ENCODE measurements around the gene HES1.
"Not testable (repeated sequence)": the region's sequence is repeated elsewhere in the genome, so short reads cannot be mapped to it uniquely, and the experiment has no call there.

The HES1 gene, protein sequence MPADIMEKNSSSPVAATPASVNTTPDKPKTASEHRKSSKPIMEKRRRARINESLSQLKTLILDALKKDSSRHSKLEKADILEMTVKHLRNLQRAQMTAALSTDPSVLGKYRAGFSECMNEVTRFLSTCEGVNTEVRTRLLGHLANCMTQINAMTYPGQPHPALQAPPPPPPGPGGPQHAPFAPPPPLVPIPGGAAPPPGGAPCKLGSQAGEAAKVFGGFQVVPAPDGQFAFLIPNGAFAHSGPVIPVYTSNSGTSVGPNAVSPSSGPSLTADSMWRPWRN

DNA sequence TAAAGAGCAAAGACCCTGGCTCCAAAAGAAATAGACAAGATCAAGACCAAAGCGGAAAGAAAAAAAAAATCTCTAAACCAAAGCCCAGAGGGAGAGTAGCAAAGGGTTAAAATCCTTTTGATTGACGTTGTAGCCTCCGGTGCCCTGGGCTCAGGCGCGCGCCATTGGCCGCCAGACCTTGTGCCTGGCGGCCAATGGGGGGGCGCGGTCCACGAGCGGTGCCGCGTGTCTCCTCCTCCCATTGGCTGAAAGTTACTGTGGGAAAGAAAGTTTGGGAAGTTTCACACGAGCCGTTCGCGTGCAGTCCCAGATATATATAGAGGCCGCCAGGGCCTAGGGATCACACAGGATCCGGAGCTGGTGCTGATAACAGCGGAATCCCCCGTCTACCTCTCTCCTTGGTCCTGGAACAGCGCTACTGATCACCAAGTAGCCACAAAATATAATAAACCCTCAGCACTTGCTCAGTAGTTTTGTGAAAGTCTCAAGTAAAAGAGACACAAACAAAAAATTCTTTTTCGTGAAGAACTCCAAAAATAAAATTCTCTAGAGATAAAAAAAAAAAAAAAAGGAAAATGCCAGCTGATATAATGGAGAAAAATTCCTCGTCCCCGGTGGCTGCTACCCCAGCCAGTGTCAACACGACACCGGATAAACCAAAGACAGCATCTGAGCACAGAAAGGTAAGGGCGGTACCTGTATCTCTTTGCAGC lies at the start of gene HES1:
Gene HES1 (plus strand): TSS at position 343 of the 713 bp plus-strand sequence. CDS start 233 bp downstream, at position 576.
- peak; percentile 38 for DNase-seq

DNA sequence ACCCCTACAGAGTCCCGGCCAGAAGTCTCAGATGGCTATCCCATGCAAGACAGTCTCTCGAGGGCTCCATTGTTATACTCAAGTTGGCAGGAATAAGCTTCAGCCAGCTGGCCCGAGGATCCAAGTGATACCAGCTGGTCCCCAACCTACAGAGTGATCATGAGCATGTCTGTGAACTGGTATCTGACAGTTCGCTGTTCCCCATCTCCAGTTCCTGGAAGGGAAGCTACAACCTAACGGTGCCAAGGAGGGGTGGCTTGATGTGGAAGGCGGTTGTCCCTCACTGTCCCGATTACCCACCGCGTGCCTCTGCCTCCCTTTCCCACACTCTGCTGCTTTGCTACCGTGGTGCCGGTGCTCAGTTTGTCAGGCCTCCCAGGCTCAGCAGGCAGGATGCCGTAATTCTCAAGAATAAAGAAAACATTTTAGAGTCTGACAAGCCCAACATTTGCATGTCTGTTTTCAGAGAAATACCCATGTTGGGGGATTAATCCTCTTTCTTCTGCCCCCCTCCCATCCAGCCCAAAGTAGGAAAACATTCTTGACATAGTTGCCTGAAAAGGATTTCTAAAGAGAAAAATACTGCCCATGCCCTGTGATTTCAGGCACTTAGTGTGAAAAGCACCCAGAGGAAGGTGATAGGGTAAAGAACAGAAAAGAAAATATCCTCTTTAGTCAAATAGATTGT lies 49.4 kb upstream of the HES1 start:
- DNase-seq, result no peak

DNA sequence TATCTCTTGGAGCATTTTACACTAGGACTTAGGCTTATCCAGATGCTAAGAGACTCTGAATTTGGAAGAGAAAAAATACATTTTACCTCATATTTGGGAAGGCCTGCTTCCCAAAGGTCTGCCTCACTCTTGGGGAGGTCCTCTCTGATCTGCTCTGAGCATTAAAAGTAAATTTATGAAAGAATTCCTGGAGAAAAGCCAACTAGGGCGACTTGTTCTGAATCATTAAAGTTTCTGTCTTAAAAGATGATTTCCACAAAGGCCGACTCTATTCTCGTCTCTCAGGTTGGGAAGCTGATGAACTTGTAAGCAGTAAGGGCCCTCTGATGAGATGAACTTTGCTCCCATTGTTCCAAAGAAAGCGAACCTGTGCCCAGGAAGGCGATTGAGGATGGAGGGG lies 48.7 kb upstream of the HES1 start:
- no peak for DNase-seq

DNA sequence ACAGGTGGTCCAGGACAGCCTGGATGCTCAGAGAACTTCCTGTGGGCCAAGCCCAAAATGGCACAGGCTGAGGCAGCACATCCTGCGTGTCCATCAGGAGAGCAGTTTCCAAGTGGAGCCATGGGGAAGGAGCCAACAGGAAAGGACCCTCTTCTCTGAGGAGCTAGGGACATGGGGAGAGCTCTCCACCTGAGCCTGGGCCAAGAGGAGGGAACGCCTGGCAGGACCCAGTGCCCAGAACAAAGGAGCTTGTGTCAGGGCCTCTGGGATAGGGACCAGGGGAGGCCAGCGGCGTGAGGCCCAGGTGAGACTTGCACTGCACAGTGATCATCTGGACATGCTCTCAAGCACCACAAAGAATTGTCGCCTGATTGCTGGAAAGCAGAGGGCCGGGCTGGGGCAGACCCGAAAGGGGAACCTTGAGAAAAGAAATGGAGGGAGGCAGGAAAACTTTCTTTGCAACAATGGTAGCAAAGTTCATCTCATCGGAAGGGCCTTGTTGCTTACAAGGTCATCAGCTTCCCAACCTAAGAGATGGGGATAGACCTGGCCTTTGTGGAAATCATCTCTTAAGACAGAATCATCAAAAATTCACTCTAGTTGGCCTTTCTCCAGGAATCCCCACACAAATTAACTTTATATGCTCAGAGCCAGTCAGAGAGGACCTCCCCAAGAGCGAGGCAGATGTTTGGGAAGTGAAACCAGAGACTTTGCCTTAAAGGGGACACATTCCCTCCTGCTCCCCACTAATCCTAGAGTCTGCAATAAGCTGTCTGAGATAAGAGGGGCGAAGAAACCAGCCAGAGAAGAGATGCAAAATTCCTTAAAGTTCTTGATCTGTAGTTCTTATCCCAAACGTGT lies 47.7 kb upstream of the HES1 start:
- no peak for DNase-seq

DNA sequence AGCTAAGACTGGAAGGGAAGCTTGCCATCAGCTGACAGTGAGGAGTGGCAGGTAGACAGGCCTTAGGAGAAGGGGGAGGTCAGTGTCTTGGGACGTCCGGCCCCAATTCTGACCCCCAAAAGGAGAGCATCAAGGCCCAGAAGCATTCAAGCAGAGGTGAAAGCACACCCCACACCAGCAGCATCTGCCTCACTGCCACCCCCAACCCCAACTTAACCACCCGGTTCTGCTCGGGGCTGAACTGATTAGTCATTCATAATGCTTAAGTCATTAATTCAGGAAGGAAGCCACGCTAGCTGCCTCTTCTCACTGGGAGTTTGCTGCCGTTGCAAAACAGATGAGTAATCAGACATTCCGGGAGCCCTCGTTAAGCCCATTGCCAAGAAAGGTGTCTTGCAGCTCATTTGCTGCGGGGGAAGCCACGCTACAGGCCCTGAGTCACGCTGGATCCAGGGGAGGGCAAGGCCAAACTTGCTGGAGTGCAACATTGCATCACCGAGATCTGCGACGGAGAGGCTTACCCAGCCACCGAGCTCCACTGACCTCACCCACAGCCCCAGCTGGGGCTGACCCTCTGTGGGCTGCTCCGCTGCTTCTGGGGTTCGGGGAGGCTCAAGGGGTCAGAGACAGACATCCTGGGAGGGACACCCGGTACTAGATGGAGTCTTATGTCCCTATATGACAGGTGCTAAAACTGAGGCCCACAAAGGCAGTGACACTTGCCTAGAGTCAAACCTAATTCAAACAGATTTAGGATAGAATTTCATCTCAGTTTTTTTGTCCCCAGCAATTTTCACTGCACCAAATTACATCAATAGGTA lies 46.4 kb upstream of the HES1 start:
- peak; percentile 30 for DNase-seq

DNA sequence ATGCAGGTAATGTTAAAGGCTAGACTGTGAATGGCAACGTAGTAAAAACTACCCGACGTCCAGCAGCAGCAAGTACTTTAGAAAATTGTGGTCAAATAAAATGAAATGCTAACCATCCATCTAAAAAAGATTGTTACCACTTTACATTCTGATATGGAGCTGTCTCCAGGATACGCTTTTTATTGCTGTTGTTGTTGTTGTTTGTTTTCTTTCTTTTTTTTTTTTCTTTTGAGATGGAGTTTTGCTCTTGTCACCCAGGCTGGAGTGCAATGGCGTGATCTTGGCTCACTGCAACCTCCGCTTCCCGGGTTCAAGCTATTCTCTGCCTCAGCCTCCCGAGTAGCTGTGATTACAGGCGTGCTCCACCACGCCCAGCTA lies 45.8 kb upstream of the HES1 start:
- DNase-seq, result not testable (repeated sequence)

DNA sequence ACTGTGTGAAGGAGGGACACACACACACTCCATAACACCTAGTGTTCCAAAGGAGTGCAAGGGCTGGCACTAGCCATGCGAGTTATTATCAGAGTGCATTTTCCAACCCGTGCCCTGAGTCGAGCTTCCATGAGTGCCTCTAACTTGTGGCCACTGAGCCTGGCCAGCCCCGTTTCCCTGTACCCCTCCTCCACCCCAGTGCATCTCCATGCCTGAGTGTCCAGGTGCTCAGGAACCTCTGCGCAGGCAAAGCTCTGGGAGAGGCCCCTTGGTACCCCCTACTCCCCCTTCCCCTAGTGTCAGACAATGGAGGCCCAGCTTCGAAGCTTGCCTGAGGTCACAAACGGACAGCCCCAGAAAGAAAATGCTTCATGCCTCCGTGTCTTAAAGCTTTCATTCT lies 45.2 kb upstream of the HES1 start:
- DNase-seq, result no peak

DNA sequence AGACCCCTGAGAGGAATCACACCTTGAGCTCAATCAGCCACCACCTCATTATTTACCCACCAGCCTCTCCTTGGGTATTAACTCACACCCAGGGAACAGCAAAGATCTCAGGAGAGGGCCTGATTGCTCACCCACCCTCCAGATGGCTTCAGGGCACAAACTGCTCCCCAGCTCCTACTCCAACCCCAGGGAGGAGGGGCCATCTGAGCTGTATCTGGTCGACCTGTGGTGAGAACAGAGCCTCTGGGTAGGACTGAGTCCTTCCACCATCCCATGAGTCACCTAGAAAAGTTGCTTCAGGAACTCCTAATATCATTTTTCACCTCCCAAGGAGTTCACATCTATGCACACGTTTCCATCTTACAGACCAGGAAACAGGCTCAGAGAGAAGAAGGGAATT lies 44.8 kb upstream of the HES1 start:
- no peak for DNase-seq

DNA sequence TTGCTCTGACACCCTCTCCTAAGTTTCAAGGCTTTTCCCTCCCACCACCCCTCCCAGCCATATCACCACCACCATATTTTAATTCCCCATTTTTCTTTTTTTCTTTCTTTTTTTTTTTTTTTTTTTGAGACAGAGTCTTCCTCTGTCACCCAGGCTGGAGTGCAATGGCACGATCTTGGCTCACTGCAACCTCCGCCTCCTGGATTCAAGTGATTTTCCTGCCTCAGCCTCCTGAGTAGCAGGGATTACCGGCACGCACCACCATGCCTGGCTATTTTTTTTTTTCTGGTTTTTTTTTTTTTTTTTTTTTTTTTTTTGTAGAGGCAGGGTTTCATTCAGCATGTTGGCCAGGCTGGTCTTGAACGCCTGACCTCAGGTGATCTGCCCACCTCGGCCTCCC lies 44.1 kb upstream of the HES1 start:
- DNase-seq, result not testable (repeated sequence)

DNA sequence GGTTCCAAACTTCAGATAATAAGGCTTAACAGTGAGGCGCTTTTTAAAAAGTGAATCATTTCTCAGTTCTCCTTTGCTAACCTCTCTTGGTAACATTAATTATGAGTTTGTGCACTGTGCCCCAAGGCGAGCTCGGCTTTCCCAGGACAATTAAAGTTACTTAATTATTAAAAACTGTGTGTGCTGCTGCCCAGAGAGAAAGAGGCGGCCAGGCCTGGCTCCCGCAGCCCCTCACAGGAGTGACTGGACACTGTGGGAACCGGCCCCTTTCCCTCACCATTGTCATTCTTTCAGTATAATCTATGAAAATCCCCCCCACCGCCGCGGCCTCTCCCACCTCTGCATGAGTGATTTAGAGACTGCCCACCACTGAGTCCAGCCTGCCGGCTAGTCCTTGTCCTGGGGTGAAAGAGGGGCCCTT lies 43.1 kb upstream of the HES1 start:
- no peak for DNase-seq

DNA sequence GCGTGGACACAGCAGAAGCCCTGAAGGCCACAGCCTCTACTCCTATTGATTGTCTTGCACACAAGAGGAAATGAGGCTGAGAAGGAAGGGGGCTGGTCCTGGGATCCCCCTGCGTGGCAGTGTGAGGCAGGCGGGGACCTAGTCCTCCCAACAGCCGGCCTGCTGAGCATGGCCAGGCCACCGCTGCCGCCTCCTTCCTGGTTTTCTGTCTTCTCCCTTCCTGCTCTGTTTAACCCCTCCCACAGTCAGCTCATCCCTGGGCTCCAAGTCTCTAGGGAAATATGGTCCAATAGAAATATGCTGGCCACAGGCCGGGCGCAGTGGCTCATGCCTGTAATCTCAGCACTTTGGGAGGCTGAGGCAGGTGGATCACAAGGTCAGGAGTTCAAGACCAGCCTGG lies 42.1 kb upstream of the HES1 start:
- no peak for DNase-seq

DNA sequence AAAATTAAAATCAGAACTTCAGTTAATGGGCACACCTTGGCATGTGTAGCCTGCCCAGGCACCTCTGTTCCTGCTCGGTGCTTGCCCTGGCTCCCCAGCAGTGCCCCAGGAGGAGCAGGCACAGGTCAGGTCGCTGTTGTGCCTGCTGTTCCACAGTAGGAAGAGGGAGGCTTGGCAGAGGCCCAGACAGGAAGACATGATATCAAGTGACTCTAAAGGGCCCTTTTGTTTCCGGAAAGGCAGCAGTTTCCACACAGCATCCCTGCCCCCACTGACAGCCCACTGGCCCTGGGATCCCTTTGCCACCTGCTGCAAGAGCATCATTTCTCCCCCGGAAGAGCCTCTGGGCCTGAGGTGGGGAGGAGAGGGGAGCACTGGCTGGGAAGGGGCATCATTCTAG lies 40.5 kb upstream of the HES1 start:
- no peak for DNase-seq

DNA sequence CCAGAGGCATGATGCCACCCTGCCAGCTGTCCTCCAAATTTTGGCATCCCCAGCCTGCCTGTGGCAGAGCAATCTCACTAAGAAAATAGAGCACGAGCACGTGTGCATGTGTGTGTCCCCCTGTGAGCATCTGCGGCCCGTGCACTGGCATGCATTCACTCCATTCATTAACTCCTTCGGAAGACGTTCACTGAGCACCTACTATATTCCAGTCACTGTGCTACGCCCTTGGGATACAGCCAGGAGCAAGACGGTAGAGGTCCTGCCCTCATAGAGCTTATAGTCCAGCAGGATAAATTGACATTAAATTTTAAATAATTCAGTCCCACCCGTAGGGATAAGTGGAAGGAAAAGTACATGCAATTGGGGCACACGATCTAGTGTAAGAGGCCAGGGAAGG lies 40.0 kb upstream of the HES1 start:
- DNase-seq, result no peak

DNA sequence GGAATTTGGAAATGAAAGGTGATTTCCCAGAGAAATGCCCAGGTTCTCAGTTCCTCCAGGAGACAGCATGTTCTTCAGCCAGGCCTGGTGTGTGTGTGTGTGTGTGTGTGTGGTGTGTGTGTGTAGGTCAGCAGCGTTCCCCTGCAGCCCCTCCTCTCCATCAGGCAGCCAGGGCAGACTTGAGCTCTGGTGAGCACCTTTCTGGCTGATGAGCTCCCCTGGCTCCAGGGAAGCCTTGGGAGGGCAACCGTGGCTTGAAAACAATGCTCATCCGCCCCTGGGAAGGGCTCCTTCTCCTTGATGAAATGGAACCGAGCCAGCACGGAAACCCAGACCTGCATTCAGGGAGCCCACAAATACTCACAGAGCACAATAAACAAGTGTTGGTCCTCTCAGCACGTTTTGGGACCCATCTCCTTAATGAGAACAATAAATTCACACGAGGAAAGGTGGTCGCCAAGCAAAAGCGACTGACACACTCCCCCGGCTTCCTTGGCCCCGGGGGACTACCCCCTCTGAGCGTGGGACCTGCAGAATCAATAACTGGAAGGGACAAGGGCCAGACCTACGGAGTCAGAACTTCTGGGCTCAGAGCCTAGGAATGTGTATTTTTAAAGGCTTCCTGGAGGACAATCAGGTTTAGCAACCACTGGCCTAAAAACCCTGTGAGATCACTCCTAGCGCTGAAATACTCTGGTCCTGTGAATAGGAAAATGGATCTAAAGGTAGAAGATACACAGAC lies 38.6 kb upstream of the HES1 start:
- DNase-seq, result no peak

DNA sequence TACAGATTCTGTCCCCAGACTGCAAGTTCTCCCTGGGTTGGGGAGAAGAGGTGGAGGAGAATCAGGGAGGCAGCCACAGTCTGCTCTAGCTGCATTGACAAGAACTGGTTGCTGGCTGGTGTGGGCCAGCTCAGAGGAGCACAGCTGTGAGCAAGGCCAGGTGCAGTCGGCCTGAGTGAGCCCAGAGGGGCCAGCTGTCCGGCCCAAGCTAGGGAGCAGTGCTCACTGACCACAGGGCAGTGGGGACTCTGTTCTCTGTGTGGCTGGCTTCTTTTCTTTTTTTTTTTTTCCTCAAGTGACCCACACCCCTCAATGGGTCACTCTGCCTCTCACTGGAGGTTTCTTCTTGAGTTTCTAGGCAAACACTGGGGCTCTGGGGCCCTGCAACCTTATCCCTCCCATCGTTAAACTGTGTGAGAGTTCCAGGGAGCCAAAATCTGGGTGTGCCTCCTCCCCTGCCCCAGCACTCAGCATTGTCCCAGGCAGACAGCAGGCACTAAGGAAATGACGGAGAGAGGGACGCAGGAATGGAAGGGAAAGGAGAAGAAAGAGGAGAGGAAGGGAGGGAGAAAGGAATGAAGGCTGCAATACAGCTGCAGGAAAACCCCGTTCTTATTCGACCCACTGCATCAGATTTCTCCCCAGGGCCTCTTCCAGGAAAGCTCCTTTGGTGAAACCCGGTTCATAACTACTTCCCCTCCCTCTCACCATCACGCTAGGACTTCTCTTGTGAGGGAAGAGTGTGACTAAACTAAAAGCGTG lies 37.7 kb upstream of the HES1 start:
- DNase-seq, result no peak

DNA sequence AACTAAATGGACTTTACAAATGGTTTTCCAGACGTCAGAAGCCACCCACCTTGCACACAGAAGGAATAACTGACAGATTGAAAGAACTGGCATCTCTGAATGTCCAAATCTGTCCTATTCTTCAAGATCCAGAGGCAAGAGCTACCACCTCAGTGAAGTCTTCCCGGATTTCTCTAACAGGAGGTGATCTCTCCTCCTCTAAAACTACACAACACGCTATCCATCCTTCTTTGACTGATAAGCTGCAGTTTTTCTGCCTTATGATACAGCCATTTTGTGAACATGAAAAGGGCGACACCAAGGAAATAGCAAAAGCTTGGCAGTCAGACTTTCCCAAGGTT lies 37.1 kb upstream of the HES1 start:
- DNase-seq, result no peak

DNA sequence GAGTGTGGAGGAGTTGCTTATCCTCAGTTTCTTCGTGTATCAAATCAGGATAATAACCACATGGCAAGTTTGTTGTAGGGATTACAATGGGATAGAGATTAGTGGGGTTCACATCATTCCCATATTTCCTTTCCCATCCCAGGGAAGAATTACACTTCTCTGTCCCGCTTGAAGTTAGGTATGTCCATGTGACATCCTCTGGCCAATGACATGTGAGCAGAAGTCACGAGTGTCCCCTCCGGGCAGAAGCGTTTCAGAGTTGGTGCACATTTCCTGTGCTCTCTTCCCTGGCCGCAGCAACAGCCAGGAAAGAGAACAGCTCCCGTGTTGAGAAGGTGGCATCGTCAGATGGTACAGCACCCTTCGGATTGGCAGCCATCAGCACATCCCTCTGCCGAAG lies 36.7 kb upstream of the HES1 start:
- DNase-seq, result no peak

DNA sequence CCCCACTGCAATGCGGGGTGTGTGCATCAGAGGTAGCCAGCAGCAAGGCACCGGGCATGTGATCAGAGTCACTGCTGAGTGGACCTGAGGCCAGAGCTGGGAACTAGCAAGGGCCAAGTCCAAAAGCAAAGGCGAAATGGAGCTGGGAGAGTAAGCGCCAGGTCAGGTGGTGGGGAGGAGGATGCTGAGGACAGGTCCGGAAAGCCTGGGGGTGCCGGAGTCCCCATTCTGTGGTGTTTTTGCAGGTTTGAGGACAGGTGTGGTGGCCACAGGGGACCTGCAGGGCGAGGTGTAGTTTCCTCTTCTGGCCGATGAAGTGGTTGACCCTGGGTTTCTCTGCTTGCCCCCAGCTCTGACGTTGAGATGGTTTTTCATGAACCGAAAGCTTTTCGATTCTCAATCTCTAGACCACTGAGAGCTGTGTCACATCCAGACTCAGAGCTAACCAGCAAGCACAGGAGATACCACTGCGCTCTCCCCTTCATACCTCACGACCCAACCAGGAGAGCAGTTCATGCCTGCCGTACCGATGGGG lies 35.0 kb upstream of the HES1 start:
- no peak for DNase-seq

DNA sequence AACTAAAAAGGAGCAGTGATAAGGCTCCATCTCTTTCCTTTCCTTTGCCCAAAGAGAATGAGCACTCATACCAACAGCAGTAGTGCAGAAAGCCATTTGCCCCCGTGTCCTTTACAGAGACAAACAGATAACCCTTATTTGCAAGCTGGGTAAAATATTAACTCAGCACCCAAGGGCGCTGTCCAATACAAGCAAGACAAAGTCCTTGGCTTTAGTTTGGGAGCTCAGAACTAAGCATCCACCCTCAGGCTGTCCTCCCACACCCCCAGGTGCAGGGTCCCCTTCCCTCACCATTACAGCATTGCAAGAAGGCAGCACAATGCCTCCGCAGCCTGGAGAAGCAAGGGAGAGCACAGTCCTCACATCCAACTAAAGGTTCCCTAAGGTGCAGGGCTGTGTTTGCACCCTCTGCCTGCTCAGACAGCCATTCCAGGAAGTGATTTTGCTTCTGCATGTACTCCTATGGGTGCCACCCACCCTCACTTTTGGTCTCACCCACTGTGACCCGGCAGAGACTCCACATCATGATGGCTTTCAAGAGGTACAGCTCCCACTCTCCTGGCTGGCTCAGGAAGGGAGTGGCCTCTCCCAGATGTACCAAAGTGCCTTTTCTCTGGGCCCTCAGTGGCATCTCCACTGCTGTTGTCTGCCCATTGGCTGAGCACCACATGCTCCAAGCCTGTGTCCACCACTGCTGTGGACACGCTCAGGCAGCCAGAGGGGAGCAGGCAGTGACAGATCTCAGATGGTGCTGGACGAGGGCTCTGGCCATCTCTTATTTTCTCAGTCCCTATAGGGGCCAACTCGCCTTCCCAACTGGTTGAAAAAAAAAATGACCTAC lies 34.1 kb upstream of the HES1 start:
- no peak for DNase-seq

DNA sequence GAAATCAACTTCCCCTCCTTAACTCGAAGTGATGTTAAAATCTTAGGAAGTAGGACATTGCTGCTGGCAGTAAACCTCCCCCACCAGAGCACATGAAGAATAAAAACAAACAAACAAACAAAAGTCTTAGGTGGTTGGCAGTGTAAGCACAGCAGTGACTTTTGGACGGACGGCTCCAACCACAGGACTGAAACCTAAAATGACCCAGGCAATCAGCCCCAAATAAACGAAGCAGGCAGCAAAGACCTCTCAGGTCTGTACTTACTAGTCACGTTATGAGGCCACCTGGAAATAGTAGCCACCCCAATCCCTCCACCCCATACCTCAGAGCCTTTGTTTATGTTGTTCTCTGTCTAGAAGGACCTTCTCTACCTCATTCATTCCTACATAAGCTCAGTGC lies 33.5 kb upstream of the HES1 start:
- DNase-seq, result no peak
